Measurements from ENCODE around the gene ARCN1.

ARCN1 gene

DNA sequence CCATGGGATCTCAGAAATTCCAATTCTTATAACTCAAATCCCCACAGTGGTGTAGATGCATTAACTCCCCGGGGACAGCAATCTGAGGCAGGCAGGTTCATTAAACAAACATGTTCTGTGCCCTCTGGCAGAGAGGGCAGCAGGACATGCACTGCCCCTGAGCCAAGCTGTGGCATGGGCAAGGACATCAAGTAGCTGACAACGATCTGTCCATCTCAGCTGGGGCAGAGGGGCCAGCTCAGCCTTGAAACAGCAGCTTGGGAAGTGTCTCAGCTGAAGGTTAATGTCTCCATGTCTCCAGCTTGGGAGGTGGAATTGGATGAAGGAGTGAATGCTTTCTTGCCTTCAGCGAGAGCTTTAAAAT lies 27.6 kb upstream of the ARCN1 start:
- TF ChIP-seq, protein P1, sequence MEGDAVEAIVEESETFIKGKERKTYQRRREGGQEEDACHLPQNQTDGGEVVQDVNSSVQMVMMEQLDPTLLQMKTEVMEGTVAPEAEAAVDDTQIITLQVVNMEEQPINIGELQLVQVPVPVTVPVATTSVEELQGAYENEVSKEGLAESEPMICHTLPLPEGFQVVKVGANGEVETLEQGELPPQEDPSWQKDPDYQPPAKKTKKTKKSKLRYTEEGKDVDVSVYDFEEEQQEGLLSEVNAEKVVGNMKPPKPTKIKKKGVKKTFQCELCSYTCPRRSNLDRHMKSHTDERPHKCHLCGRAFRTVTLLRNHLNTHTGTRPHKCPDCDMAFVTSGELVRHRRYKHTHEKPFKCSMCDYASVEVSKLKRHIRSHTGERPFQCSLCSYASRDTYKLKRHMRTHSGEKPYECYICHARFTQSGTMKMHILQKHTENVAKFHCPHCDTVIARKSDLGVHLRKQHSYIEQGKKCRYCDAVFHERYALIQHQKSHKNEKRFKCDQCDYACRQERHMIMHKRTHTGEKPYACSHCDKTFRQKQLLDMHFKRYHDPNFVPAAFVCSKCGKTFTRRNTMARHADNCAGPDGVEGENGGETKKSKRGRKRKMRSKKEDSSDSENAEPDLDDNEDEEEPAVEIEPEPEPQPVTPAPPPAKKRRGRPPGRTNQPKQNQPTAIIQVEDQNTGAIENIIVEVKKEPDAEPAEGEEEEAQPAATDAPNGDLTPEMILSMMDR (IDR thresholded peaks at IDR 0.05; ENCODE audit: extremely low read depth, missing control alignments) = no peak
- DNase-seq (ENCODE audit: low spot score) = no peak

DNA sequence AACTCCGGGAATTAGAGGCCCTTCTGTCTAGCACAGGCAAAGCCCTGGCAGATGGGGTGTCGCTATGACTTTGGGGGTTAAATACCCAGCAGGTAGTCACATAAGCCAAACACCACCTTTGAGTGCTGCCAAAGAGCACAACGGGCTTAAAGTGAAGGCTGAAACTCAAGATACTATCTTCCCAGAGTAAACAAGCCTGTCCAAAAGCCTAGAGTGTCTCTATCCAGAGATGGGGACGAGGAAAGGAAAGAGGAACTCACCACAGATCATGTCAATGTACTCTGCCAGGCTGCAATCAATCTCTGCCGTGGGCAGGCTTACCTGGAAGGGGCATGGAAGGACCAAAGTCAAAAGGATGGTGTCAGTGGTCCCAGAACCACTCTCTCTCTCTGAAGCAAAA lies 26.7 kb upstream of the ARCN1 start:
- no peak for DNase-seq (ENCODE audit: low spot score)

DNA sequence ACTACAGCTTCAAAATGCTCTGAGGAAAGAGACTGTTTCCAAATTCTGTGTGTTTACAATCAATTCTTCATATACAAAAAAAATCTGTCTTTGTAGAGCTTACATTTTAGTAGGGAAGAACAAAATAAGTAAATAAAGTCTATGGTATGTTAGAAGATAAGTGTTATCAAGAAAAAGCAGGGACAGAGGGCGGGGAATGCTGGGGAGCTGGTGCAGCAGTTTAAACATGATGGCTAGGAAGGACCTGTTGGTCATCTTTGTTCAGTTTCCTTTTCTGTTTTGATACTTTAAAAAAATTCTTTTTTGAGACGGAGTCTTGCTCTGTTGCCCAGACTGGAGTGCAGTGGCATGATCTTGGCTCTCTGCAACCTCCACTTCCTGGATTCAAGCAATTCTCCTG lies 25.1 kb upstream of the ARCN1 start:
- no peak for DNase-seq (ENCODE audit: low spot score)
- TF ChIP-seq, protein P1 (IDR thresholded peaks at IDR 0.05; ENCODE audit: extremely low read depth, missing control alignments) = no peak

More for the DNA sequence above, 26.7 kb upstream of the ARCN1 start:
- TF ChIP-seq, protein P1 (IDR thresholded peaks at IDR 0.05; ENCODE audit: extremely low read depth, missing control alignments) = no peak

DNA sequence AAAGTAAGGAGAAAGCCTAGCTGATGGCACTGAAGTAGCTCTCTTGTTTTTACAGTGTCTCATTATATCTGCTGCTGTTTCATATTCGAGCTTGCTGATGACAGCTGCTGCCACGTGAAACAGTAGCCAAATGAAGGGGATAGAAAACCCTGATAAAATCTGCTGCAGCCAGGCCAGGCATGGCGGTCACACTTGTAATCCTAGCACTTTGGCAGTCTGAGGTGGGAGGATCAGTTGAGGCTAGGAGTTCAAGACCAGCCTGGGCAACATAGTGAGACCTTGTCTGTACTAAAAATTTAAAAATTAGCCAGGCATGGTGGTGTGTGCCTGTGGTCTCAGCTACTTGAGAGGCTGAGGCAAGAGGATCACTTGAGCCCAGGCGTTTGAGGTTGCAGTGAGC lies 19.9 kb upstream of the ARCN1 start:
- no peak for DNase-seq (ENCODE audit: low spot score)
- TF ChIP-seq, protein P1 (IDR thresholded peaks at IDR 0.05; ENCODE audit: extremely low read depth, missing control alignments) = no peak

DNA sequence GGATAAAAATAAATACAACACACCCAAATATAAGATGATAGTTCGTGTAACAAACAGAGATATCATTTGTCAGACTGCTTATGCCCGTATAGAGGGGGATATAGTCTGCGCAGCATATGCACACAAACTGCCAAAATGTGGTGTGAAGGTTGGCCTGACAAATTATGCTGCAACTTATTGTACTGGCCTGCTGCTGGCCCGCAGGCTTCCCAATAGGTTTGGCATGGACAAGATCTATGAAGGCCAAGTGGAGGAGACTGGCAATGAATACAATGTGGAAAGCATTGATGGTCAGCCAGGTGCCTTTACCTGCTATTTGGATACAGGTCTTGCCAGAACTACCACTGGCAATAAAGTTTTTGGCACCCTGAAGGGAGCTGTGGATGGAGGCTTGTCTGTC lies 11.4 kb upstream of the ARCN1 start:
- DNase-seq (ENCODE audit: low spot score) = no peak
- TF ChIP-seq, protein P1 (IDR thresholded peaks at IDR 0.05; ENCODE audit: extremely low read depth, missing control alignments) = no peak

DNA sequence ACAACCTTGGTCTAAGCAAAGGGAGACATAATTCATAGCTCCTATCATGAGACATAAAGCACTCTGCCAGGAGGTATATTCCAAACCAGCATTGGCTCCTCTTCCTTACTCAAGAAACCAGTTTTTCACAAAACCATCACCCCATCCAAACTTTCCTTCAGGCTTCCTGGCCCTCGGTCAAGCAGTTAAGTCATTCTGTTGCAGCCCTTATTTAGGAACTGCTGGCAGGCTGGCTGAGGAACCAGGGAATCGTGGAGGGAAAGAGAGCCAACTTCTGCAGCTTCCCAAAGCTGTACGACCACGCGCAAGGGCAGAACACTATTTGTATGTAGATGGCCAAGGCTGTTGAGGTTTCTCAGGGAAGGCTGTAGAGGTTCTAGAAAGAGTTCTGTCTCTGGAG lies 7.2 kb upstream of the ARCN1 start:
- TF ChIP-seq, protein P1 (IDR thresholded peaks at IDR 0.05; ENCODE audit: extremely low read depth, missing control alignments) = no peak
- DNase-seq (ENCODE audit: low spot score) = no peak

DNA sequence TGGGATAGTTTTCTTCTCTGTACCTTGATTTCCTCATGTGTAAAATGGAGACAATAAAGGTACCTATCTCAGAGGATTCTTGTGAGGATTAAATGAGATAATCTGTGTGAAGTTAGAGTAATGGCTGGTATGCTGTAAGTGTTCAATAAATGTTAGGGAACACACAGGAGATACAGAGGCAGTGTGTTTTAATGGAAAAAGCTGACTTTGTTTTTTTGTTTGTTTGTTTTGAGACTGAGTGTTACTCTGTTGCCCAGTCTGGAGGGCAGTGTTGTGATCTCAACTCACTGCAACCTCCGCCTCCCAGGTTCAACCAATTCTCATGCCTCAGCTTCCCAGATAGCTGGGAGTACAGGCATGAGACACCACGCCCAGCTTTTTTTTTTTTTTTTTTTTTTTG lies 2.5 kb upstream of the ARCN1 start:
- TF ChIP-seq, protein P1 (IDR thresholded peaks at IDR 0.05; ENCODE audit: extremely low read depth, missing control alignments) = no peak
- DNase-seq (ENCODE audit: low spot score) = no peak
